GM18951 (cell line): ENCODE data around the gene MDFI.

ENCODE experiments used
- POLR2A ChIP-seq: IDR thresholded peaks from 4 replicates; pipeline ENCODE4 v1.6.1; 2011; ENCODE audit warnings: mild to moderate bottlenecking; ENCODE audit not compliant: insufficient read length, insufficient read depth; ENCODE audit errors: extremely low read depth
- in situ Hi-C: fragments of 300-500 bp; cut with MboI; formaldehyde crosslinking; loops from one replicate; pipeline ENCODE4 v1.12.0; 2022; ENCODE audit warnings: low sequenced_read_pairs, mixed read lengths, inconsistent platforms; ENCODE audit not compliant: unreplicated experiment

MDFI gene

DNA sequence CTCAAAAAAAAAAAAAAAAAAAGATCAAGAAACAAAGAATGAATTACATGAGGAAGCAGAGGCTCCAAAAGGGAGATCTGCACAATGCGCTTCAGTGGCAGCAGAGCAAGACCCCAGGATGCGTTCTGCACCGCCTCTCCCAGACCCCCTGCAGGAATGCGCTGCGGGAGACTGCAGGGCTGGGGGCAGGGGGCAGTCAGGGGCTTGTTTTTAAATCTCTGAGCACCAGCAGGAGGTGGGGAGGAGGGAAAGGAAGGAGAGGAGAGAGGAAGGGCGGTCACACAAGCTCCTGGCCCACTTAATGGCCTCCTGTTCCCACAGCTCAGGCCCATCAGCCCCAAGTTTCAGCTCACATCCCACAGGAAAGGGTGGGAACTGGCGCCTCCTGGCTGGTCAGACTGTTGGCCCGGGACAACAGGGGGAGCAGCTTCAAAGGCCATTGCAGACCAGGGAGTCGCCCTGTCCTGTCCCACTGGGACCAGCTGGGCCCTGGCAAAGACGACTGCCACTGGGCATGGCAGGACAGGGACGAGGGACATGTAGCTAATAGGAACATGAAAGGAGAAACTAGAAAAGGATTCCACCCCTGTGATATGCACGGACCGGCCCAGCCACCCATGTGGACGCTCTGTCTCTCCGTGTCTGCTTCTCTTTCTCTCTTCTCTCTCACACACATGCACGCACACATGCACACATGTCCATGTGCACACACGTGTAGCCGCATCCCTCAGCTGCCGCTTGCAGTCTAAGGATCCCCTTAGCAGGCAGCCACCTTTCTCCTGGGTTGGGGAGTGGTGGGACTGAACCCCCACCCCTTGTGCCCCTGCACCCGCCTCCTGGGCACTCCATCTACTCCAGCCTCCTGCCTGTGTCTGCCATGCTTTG is 62.4 kb downstream of the MDFI start:
- no peak for TF ChIP-seq POLR2A
- in situ Hi-C loops = no loop called here

DNA sequence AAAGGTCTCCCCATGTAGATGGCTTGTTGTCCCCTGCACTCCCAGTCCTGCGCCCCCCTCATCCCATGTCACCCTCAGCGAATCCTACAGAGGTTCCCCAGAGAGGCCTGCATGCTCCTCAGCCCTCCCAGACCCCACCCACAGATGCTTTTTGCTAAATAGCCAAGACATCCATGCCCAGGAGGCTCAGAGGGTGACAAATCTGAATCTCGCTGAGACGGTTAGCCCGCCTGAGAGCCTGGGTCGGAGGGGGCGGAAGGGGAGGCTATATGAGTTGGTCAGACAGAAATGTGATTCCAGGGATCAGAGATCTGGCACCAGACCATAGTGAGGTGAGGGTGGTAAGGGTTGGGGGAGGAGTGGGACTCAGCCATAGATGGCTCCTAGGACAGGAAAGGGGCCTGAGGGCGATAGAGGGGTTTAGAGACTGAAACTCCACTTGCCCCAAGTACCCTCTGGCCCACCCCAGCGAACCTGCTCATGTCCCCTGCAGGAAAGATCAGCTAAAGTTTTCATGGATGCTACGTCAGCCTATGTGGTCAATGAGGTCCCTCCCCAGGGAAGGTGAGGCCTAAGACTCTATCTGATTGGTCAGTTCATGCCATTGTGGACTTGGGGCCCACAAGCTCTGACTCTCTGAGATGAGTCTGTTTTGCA is 63.9 kb downstream of the MDFI start:
- in situ Hi-C loops = no loop called here
- TF ChIP-seq POLR2A = no peak

DNA sequence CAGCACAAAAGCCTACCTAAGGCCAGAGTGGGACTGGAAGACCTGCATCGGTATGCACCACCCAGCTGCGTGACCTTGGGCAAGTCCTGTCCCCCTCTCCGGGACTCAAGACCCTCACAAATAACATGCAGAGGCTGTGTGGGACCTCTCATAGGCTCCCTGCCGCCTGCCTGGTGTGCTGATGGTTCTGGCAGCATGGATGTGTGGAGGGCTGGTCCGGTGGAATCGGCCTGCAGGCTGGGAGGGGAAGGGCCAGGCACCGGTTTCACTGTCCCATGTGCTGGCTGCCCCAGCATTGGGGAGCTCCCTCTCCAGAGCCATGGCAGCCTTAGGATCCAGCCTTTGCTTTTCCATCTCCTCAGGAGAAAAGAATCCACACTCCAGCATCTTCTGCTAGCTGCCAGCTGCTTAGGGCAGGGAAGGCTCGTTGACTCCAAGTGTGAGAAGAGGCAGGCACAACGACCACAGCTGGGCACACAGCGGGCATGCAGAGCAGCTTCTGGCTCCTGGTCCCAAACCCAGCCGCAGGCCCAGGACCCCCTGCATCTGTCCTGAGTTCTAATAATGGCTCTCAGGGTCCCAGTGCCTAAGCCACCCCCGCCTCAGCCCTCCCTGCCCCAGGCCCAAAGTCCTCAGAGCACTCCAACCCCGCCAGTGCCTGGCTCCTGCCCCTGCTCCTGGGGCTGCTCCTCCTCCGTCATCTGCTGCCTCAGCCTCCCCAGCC is 64.7 kb downstream of the MDFI start:
- in situ Hi-C loops = no loop called here
- TF ChIP-seq POLR2A = no peak
